GM23338 (cell line): ENCODE data around the gene KIAA0040.

Experiments used
- CREB1 ChIP-seq: fragments of 250-450 bp; sonication (Bioruptor Pico); IDR thresholded peaks from 2 replicates; pipeline ENCODE4 v1.5.0; 2020; ENCODE audit warnings: low read depth, mild to moderate bottlenecking, moderate library complexity
- EZH2 ChIP-seq: fragments of 200-600 bp; sonication (generic); IDR thresholded peaks from one replicate; pipeline ENCODE4 v1.8.0; 2017; ENCODE audit warnings: antibody characterized with exemption, mild to moderate bottlenecking, low read depth; ENCODE audit not compliant: unreplicated experiment

- TF ChIP-seq EZH2 (no peak), CREB1 (CRISPR knock-in tag) (no peak)
Observed at GRCh38 chr1:175195281-175195680, 2.7 kb upstream of the KIAA0040 start.
